Panc1 (cell line): ENCODE measurements around the gene CMPK1. TPM values are rescaled to one million over a fixed set of nuclear protein-coding genes. Genes with fewer than 3 reads are reported as not detected.

Experiments used
- ATAC-seq: fragments of 200-7000 bp; cut with Tn5 transposase; 2 replicates; pipeline ENCODE4 v1.9.1; 2020; ENCODE audit warnings: mild to moderate bottlenecking, moderate library complexity
- BruUV-seq: library from RNA; stranded (reverse); fragments of 400-500 nt; replicated peaks from 2 replicates; lab custom pipeline; 2021; lab: Mats Ljungman, UMichigan
- CTCF ChIA-PET: fragments of 300-600 bp; sonication (Branson Sonifier 250); formaldehyde crosslinking; loops from one replicate; lab custom pipeline; 2022; ENCODE audit warnings: antibody characterized with exemption; lab: Charles Lee
- POLR2A ChIA-PET: fragments of 300-600 bp; sonication (Branson Sonifier 250); formaldehyde crosslinking; loops from one replicate; lab custom pipeline; 2022; ENCODE audit warnings: antibody characterized with exemption; lab: Charles Lee
- DNase-seq: peaks from one replicate; pipeline ENCODE4 v3.0.0-alpha.2; 2010; ENCODE audit warnings: low read depth, low spot score
- H3K27ac ChIP-seq: 2 replicates; pipeline ENCODE4 v1.5.1; 2011; ENCODE audit warnings: mild to moderate bottlenecking, low read length, inconsistent platforms
- H3K27me3 ChIP-seq: fragments of 200-500 bp; sonication (Bioruptor generic); 2 replicates; pipeline ENCODE4 v1.6.0; 2014; ENCODE audit warnings: low read length, inconsistent platforms; ENCODE audit not compliant: control insufficient read depth, insufficient read depth
- H3K36me3 ChIP-seq: fragments of 200-500 bp; sonication (Bioruptor generic); 2 replicates; pipeline ENCODE4 v1.5.1; 2014; ENCODE audit warnings: inconsistent platforms, mild to moderate bottlenecking, low read length, moderate library complexity; ENCODE audit not compliant: control insufficient read depth, insufficient read depth
- H3K4me1 ChIP-seq: 2 replicates; pipeline ENCODE4 v1.5.1; 2011; ENCODE audit warnings: inconsistent platforms, mild to moderate bottlenecking, low read length, moderate library complexity; ENCODE audit not compliant: control insufficient read depth, insufficient read depth
- H3K4me3 ChIP-seq, 2 experiments: 2 replicates each; pipeline ENCODE4 v1.5.1; 2011 to 2012; ENCODE audit warnings: low read depth in 2 of 2, low read length in 2 of 2, mild to moderate bottlenecking in 2 of 2, inconsistent platforms in 1 of 2, moderate library complexity in 1 of 2
- H3K9me3 ChIP-seq: fragments of 200-500 bp; sonication (Bioruptor generic); 2 replicates; pipeline ENCODE4 v1.5.1; 2014; ENCODE audit warnings: low read depth, mild to moderate bottlenecking, inconsistent platforms, low read length, moderate library complexity; ENCODE audit not compliant: control insufficient read depth, insufficient read depth
- POLR2AphosphoS5 ChIP-seq: IDR thresholded peaks from 2 replicates; pipeline ENCODE4 v1.6.1; 2012; ENCODE audit warnings: mild to moderate bottlenecking, low read depth, low read length, moderate library complexity
- SIN3A ChIP-seq: IDR thresholded peaks from 2 replicates; pipeline ENCODE4 v1.6.1; 2012; ENCODE audit warnings: low read depth, mild to moderate bottlenecking, low read length, moderate library complexity, borderline replicate concordance; ENCODE audit not compliant: insufficient read depth
- TCF7L2 ChIP-seq: IDR thresholded peaks from 2 replicates; pipeline ENCODE4 v1.6.1; 2011; ENCODE audit warnings: mild to moderate bottlenecking, low read depth, low read length, inconsistent platforms
- in situ Hi-C: cut with HindIII; loops from 2 replicates; pipeline ENCODE4 v1.10.0; 2016; ENCODE audit warnings: low sequenced_read_pairs, low pct_unique_long_range_greater_than_20kb
- intact Hi-C: fragments of 100-400 bp; cut with micrococcal nuclease; formaldehyde crosslinking; loops from one replicate; pipeline ENCODE4 v1.10.0; 2022; ENCODE audit not compliant: unreplicated experiment
- total RNA-seq: library from RNA; stranded (reverse); gene quantifications from one replicate; pipeline ENCODE4 v1.2.1, GENCODE V29; 2021; ENCODE audit not compliant: unreplicated experiment
- TF ChIP-seq, protein P1 (sequence below): fragments of 450-650 bp; IDR thresholded peaks from 2 replicates; pipeline ENCODE4 v1.5.1; 2017; ENCODE audit warnings: mild to moderate bottlenecking
- TF ChIP-seq, protein P2 (sequence below), 2 experiments: IDR thresholded peaks; 2 replicates each; pipeline ENCODE4 v1.6.1; 2011 to 2012; ENCODE audit warnings: low read depth in 2 of 2, control low read depth in 1 of 2, low read length in 1 of 2, mild to moderate bottlenecking in 1 of 2, moderate library complexity in 1 of 2; ENCODE audit not compliant: insufficient read depth in 1 of 2

The CMPK1 gene
- total RNA-seq, 1 experiment from 2014 or later, result 85.1 TPM

DNA sequence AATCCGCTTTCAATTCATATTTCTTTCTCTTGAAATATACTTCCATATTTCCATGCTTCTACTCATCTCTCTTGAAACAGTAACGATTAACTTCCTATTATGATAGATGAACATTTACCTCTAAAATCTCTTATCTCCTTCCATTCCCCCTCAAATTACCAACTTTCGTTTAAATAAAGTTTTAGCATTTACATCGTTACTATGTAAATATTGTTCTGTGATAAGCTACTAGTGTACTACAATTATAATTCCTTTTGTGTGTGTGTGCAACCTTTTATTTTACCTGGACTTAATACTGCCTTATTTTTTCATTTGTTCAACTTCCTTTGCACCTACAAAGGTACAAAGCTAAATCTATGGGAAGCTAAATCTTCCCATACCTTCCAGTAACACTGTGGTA is 87.0 kb downstream of the CMPK1 start:
- ChIA-PET CTCF (interaction anchor here (0.7 to 0.9 kb wide), 2 partner anchors 17 to 306 kb away, joined by 3 to 4 read pairs; no protein-coding TSS in a partner anchor), POLR2A (no interaction called here)
- 0 out of 2 replicates have a peak, but pooled peaks cover 3% of the 10 kb centered on the region for H3K4me1 ChIP-seq
- no peak overlapping the region for H3K4me3 ChIP-seq
- in situ Hi-C loops (no loop called here), intact Hi-C loops (no loop called here)
- BruUV-seq, result no TSS peak
- DNase-seq (no peak), ATAC-seq (no peak)
- no peaks in the 10 kb centered on the region for H3K27me3 ChIP-seq
- H3K36me3 ChIP-seq, result no peaks in the 10 kb centered on the region
- H3K9me3 ChIP-seq, result no peaks in the 10 kb centered on the region
- TF ChIP-seq, protein P1, sequence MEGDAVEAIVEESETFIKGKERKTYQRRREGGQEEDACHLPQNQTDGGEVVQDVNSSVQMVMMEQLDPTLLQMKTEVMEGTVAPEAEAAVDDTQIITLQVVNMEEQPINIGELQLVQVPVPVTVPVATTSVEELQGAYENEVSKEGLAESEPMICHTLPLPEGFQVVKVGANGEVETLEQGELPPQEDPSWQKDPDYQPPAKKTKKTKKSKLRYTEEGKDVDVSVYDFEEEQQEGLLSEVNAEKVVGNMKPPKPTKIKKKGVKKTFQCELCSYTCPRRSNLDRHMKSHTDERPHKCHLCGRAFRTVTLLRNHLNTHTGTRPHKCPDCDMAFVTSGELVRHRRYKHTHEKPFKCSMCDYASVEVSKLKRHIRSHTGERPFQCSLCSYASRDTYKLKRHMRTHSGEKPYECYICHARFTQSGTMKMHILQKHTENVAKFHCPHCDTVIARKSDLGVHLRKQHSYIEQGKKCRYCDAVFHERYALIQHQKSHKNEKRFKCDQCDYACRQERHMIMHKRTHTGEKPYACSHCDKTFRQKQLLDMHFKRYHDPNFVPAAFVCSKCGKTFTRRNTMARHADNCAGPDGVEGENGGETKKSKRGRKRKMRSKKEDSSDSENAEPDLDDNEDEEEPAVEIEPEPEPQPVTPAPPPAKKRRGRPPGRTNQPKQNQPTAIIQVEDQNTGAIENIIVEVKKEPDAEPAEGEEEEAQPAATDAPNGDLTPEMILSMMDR, result no peak
- no peak for TF ChIP-seq POLR2AphosphoS5
- TF ChIP-seq, protein P2, sequence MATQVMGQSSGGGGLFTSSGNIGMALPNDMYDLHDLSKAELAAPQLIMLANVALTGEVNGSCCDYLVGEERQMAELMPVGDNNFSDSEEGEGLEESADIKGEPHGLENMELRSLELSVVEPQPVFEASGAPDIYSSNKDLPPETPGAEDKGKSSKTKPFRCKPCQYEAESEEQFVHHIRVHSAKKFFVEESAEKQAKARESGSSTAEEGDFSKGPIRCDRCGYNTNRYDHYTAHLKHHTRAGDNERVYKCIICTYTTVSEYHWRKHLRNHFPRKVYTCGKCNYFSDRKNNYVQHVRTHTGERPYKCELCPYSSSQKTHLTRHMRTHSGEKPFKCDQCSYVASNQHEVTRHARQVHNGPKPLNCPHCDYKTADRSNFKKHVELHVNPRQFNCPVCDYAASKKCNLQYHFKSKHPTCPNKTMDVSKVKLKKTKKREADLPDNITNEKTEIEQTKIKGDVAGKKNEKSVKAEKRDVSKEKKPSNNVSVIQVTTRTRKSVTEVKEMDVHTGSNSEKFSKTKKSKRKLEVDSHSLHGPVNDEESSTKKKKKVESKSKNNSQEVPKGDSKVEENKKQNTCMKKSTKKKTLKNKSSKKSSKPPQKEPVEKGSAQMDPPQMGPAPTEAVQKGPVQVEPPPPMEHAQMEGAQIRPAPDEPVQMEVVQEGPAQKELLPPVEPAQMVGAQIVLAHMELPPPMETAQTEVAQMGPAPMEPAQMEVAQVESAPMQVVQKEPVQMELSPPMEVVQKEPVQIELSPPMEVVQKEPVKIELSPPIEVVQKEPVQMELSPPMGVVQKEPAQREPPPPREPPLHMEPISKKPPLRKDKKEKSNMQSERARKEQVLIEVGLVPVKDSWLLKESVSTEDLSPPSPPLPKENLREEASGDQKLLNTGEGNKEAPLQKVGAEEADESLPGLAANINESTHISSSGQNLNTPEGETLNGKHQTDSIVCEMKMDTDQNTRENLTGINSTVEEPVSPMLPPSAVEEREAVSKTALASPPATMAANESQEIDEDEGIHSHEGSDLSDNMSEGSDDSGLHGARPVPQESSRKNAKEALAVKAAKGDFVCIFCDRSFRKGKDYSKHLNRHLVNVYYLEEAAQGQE (IDR thresholded peaks at IDR 0.05; ENCODE audit: insufficient read depth in 1 of 2, low read depth in 2 of 2, low read length in 1 of 2), result no peak
- no peak for TF ChIP-seq TCF7L2
- TF ChIP-seq SIN3A, result no peak
- no peak overlapping the region for H3K27ac ChIP-seq

DNA sequence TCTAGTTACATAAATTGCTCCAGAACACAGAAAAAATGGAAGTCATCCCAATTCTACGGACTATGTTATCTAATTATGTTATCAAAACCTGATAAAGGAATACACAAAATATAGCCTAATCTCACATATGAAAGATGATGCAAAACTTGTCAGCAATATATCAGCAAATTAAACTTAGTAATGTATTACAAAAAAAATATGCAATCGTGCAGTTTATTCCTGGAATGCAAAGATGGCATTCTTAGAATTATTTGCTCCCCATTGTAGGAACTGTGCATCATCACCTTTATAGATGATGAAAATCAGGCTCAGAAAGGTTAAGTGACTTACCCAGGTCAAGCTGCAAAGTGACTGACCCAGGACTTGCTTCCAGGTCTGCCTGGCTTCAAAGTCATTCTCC is 90.3 kb downstream of the CMPK1 start:
- TF ChIP-seq, protein P1, result no peak
- TF ChIP-seq SIN3A, result no peak
- TF ChIP-seq TCF7L2, result no peak
- TF ChIP-seq POLR2AphosphoS5, result no peak
- TF ChIP-seq, protein P2 (IDR thresholded peaks at IDR 0.05; ENCODE audit: insufficient read depth in 1 of 2, low read depth in 2 of 2, low read length in 1 of 2), result no peak
- POLR2A ChIA-PET, result no interaction called here
- Histone ChIP-seq H3K36me3 (no peaks in the 10 kb centered on the region), H3K27me3 (no peaks in the 10 kb centered on the region), H3K9me3 (no peaks in the 10 kb centered on the region), H3K4me1 (0 out of 2 replicates have a peak, but pooled peaks cover 3% of the 10 kb centered on the region), H3K4me3 (no peak overlapping the region), H3K27ac (no peak overlapping the region)
- DNase-seq, result no peak
- no peak for ATAC-seq
- in situ Hi-C loops (no loop called here), intact Hi-C loops (no loop called here)
- no TSS peak for BruUV-seq
- CTCF ChIA-PET, result interaction anchor here (0.7 kb wide), 1 partner anchor 14 kb away, joined by 3 read pairs; the partner anchor contains the start of gene FOXD2
